K562 (cell line): ENCODE results near the gene MND1.

ENCODE experiments used
- ADNP ChIP-seq: fragments of 200-800 bp; sonication (Bioruptor generic); IDR thresholded peaks from 2 replicates; pipeline ENCODE4 v1.6.1; 2016; ENCODE audit warnings: missing genetic modification characterization, missing compliant biosample characterization
- C11orf30 ChIP-seq: fragments of 450-650 bp; IDR thresholded peaks from 2 replicates; pipeline ENCODE4 v1.6.1; 2016; ENCODE audit warnings: low read depth, mild to moderate bottlenecking
- CTCF ChIP-seq, 3 experiments: IDR thresholded peaks in 2 of 3; conservative IDR thresholded peaks in 1 of 3; 2 replicates each; pipeline ENCODE4 v1.5.1; 2011 to 2012; ENCODE audit warnings: low read length in 3 of 3, mild to moderate bottlenecking in 3 of 3, control low read depth in 2 of 3, improper control_type of control experiment in 1 of 3, inconsistent platforms in 1 of 3, low read depth in 1 of 3, mixed read lengths in 1 of 3, moderate library complexity in 1 of 3; ENCODE audit not compliant: insufficient read depth in 2 of 3
- HDAC1 ChIP-seq, 2 experiments: fragments of 450-650 bp; IDR thresholded peaks; 2 replicates each; pipeline ENCODE4 v1.6.1; 2016 to 2017; ENCODE audit warnings: inconsistent platforms in 1 of 2, mild to moderate bottlenecking in 1 of 2, moderate library complexity in 1 of 2
- HNRNPLL ChIP-seq: fragments of 200-400 bp; formaldehyde crosslinking; IDR thresholded peaks from 2 replicates; pipeline ENCODE4 v1.6.1; 2017; ENCODE audit warnings: low read length, low read depth, mild to moderate bottlenecking; ENCODE audit not compliant: poor library complexity, severe bottlenecking
- SP2 ChIP-seq: IDR thresholded peaks from 2 replicates; pipeline ENCODE4 v1.6.1; 2011; ENCODE audit warnings: mild to moderate bottlenecking, low read depth, low read length, moderate library complexity; ENCODE audit not compliant: poor library complexity, severe bottlenecking; ENCODE audit errors: extremely low read depth
- ZNF512 ChIP-seq: IDR thresholded peaks from 2 replicates; pipeline ENCODE4 v1.6.1; 2016; ENCODE audit warnings: missing genetic modification characterization, missing compliant biosample characterization
- TF ChIP-seq, protein P1 (sequence below), 2 experiments: fragments of 450-650 bp in 1 of 2; sonication (generic) in 1 of 2; formaldehyde crosslinking in 1 of 2; IDR thresholded peaks; 2 replicates each; pipeline versions ENCODE4 v1.7.1 to v1.9.0; 2016 to 2022; ENCODE audit warnings: inconsistent platforms in 1 of 2, mild to moderate bottlenecking in 1 of 2, missing genetic modification reagents in 1 of 2

DNA sequence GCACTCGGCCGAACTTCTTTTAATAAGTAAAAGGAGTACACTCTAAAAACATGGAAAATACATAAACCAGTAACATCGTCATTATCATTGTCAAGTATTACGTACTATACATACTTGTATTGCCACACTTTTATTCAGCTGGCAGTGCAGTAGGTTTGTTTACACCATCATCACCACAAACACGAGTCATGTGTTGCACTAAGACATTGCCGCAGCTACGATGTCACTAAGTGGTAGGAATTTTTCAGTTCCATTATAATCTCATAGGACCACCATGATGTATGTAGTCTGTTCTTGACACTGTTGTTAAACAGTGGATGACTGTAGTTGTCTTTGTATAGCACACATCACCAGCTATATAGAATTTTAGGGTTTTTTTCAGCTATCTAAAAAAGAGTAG, 73.6 kb downstream of the MND1 start:
- TF ChIP-seq SP2 (no peak), ZNF512 (tag) (no peak), C11orf30 (no peak), HNRNPLL (no peak), CTCF (IDR thresholded peaks at IDR 0.05 in 2 of 3, conservative IDR thresholded peaks at IDR 0.05 in 1 of 3; ENCODE audit: insufficient read depth in 2 of 3, low read depth in 1 of 3, low read length in 3 of 3) (no peak), ADNP (no peak), HDAC1 (IDR thresholded peaks at IDR 0.05) (no peak)
- TF ChIP-seq, protein P1, sequence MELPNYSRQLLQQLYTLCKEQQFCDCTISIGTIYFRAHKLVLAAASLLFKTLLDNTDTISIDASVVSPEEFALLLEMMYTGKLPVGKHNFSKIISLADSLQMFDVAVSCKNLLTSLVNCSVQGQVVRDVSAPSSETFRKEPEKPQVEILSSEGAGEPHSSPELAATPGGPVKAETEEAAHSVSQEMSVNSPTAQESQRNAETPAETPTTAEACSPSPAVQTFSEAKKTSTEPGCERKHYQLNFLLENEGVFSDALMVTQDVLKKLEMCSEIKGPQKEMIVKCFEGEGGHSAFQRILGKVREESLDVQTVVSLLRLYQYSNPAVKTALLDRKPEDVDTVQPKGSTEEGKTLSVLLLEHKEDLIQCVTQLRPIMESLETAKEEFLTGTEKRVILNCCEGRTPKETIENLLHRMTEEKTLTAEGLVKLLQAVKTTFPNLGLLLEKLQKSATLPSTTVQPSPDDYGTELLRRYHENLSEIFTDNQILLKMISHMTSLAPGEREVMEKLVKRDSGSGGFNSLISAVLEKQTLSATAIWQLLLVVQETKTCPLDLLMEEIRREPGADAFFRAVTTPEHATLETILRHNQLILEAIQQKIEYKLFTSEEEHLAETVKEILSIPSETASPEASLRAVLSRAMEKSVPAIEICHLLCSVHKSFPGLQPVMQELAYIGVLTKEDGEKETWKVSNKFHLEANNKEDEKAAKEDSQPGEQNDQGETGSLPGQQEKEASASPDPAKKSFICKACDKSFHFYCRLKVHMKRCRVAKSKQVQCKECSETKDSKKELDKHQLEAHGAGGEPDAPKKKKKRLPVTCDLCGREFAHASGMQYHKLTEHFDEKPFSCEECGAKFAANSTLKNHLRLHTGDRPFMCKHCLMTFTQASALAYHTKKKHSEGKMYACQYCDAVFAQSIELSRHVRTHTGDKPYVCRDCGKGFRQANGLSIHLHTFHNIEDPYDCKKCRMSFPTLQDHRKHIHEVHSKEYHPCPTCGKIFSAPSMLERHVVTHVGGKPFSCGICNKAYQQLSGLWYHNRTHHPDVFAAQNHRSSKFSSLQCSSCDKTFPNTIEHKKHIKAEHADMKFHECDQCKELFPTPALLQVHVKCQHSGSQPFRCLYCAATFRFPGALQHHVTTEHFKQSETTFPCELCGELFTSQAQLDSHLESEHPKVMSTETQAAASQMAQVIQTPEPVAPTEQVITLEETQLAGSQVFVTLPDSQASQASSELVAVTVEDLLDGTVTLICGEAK (IDR thresholded peaks at IDR 0.05): no peak
- TF ChIP-seq, protein P1 (CRISPR knock-in tag; IDR thresholded peaks at IDR 0.05): no peak
